BJ (cell line): ENCODE results near the gene NOVA2. TPM values are rescaled to one million over a fixed set of nuclear protein-coding genes. Genes with fewer than 3 reads are reported as not detected.

Experiments
- CTCF ChIA-PET: fragments of 350-600 bp; formaldehyde crosslinking; extraction: SDS; loops from one replicate; lab custom pipeline; 2021; ENCODE audit warnings: antibody characterized with exemption, inconsistent platforms; lab: Yijun Ruan, JAX
- POLR2A ChIA-PET: fragments of 300-600 bp; sonication (Branson Sonifier 250); formaldehyde crosslinking; extraction: SDS; loops from one replicate; lab custom pipeline; 2021; ENCODE audit warnings: antibody characterized with exemption; lab: Charles Lee
- DNase-seq: peaks from one replicate; pipeline ENCODE4 v3.0.0-alpha.2; 2011; ENCODE audit warnings: low read depth
- H3K27me3 ChIP-seq: 2 replicates; pipeline ENCODE4 v1.6.0; 2011; ENCODE audit warnings: low read length; ENCODE audit not compliant: control insufficient read depth, insufficient read depth
- H3K36me3 ChIP-seq: 2 replicates; pipeline ENCODE4 v1.5.1; 2011; ENCODE audit warnings: low read length; ENCODE audit not compliant: control insufficient read depth, insufficient read depth
- H3K4me3 ChIP-seq: 2 replicates; pipeline ENCODE4 v1.5.1; 2011; ENCODE audit warnings: low read depth, mild to moderate bottlenecking, control low read depth, low read length
- CTCF ChIP-seq: IDR thresholded peaks from 2 replicates; pipeline ENCODE4 v1.5.1; 2011; ENCODE audit warnings: low read depth, mild to moderate bottlenecking, control low read depth, inconsistent platforms, low read length, moderate library complexity; ENCODE audit not compliant: insufficient read depth
- polyA plus RNA-seq: library from polyadenylated mRNA; depleted of rRNA; stranded (reverse); fragments of >200 nt; gene quantifications from 2 replicates; pipeline ENCODE4 v1.2.3, GENCODE V29; 2011

NOVA2 gene
- polyA plus RNA-seq, 1 experiment, result 0.01 TPM

DNA sequence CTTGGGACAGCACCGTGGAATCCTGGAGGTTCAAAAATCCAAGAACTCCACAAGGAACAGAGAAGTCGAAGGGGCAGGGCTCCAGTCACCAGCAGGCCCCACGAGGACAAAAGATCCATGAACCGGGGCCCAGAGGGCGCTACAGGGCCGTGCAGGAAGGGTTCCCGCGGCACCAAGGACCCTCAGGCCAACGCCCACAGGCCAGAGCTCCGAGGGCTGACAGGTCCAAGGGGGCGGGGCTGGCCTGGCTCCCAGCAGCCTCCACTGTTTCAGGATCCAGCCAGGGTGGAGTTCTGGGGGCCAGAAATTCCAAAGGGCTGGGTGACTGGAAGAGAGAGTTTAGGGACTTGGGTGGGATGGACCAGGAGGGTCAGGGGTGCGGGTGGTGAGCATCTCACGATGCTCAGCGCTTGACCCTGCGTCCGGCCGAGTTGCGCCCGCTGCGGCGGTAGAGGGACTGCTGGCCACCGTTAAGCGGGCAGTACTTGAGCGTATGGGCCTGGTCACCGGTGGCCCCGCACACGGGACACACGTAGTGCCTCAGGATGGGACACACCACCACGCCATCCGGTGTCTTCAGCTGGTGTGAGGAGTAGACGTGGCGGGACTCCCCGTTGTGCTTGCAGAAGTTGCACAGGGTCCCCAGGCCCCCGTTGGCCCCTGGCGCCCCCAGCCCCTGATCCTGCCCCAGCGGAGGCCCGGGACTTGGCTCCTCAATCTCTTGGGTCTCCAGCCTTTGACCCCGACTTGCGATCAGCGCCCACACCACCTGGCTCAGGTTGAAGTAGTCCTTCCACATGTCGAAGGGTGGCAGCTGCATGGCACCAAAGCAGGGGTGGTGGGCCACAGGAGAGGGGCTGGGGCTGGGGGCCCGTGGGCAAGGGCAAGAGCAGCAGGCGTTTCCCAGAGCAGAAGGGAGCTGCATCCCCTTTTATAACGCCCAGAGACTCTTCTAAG lies 59.5 kb downstream of the NOVA2 start, which contains the start of gene NANOS2:
Gene NANOS2 (minus strand): TSS at position 905 of the 957 bp plus-strand sequence. CDS start 85 bp downstream, at position 820.
- Histone ChIP-seq H3K4me3 (no peak within 1 kb of the TSS), H3K36me3 (no peaks in the 10 kb centered on the region), H3K27me3 (peaks cover 6% of the 10 kb centered on the region)
- no peak for DNase-seq
- POLR2A ChIA-PET, result no interaction called here
- CTCF ChIA-PET, result no interaction called here
- TF ChIP-seq CTCF, result no peak

GRCh38 chr19:45911291-45911690 lies 62.4 kb downstream of the NOVA2 start:
- ChIA-PET CTCF (interaction anchor here (0.6 kb wide), 1 partner anchor 13 kb away, joined by 3 read pairs; no protein-coding TSS in a partner anchor), POLR2A (no interaction called here)
- Histone ChIP-seq H3K4me3 (no peak overlapping the region), H3K36me3 (no peaks in the 10 kb centered on the region), H3K27me3 (peaks cover 6% of the 10 kb centered on the region; the same call in 1 of the 2 replicates)
- TF ChIP-seq CTCF, result no peak
- no peak for DNase-seq

GRCh38 chr19:45908956-45909355 lies 64.7 kb downstream of the NOVA2 start:
- Histone ChIP-seq H3K36me3 (no peaks in the 10 kb centered on the region), H3K27me3 (peaks cover 7% of the 10 kb centered on the region; the same call in 1 of the 2 replicates), H3K4me3 (no peak overlapping the region)
- POLR2A ChIA-PET, result no interaction called here
- no peak for TF ChIP-seq CTCF
- no peak for DNase-seq
- CTCF ChIA-PET, result interaction anchor here (2.1 kb wide), 1 partner anchor 8 kb away, joined by 4 read pairs; no protein-coding TSS in a partner anchor

DNA sequence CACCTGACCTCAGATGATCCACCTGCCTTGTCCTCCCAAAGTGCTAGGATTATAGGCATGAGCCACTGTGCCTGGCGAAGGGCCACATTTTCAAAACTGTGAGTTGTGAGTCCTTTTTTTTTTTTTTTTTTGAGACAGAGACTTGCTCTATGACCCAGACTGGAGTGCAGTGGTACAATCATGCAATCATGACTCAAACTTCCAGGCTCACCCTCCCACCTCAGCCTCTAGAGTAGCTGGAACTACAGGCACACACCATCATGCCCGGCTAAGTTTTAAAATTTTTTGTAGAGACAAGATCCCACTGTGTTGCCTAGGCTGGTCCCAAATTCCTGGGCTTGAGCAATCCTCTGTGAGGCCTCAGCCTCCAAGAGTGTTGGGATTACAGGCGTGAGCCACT lies 67.4 kb downstream of the NOVA2 start:
- DNase-seq, result no peak
- no peaks in the 10 kb centered on the region for H3K36me3 ChIP-seq
- ChIA-PET CTCF (no interaction called here), POLR2A (no interaction called here)
- no peak for TF ChIP-seq CTCF
- H3K4me3 ChIP-seq, result no peak overlapping the region
- H3K27me3 ChIP-seq, result peaks cover 7% of the 10 kb centered on the region; the same call in 1 of the 2 replicates

DNA sequence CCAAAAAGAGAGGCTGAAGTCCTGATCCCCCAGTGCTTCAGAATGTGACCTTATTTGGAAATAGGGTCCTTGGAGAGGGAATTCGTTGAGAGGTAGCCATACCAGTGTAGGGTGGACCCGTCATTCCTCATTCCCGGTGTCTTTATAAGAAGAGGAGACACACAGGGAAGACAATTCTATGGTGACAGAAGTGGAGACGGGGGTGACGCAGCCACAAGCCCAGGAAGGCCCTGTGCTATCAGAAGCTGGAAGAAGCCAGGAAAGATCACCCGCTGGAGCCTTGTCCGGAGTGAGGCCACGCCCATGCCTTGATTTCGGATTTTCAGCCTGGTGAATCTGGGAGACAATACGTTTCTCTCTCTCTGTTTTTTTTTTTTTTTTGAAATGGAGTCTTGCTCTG lies 68.7 kb downstream of the NOVA2 start:
- CTCF ChIA-PET, result no interaction called here

More for the DNA sequence above, 68.7 kb downstream of the NOVA2 start:
- H3K27me3 ChIP-seq, result peaks cover 6% of the 10 kb centered on the region; the same call in 1 of the 2 replicates
- no peak for DNase-seq
- no peak overlapping the region for H3K4me3 ChIP-seq
- no peak for TF ChIP-seq CTCF
- POLR2A ChIA-PET, result no interaction called here
- no peaks in the 10 kb centered on the region for H3K36me3 ChIP-seq
